WERI-Rb-1 (cell line): ENCODE data around the gene ESRRA.

ENCODE experiments used
- DNase-seq: peaks from one replicate; pipeline ENCODE4 v3.0.0-alpha.2; 2020
- H3K27ac ChIP-seq: fragments of 250-450 bp; sonication (Bioruptor Pico); 2 replicates; pipeline ENCODE4 v1.5.1; 2020; ENCODE audit warnings: mild to moderate bottlenecking, moderate library complexity
- H3K27me3 ChIP-seq: fragments of 250-450 bp; sonication (Bioruptor Pico); 2 replicates; pipeline ENCODE4 v1.5.1; 2021; ENCODE audit warnings: mild to moderate bottlenecking, low read depth, moderate library complexity; ENCODE audit not compliant: insufficient read depth, severe bottlenecking
- H3K36me3 ChIP-seq: fragments of 250-450 bp; sonication (Bioruptor Pico); 2 replicates; pipeline ENCODE4 v1.5.1; 2020; ENCODE audit warnings: mild to moderate bottlenecking, moderate library complexity
- H3K4me3 ChIP-seq: 2 replicates; pipeline ENCODE4 v1.5.1; 2011; ENCODE audit warnings: low read depth, mild to moderate bottlenecking, control low read depth, low read length
- H3K9me3 ChIP-seq: fragments of 250-450 bp; sonication (Bioruptor Pico); 2 replicates; pipeline ENCODE4 v1.5.1; 2021; ENCODE audit warnings: mild to moderate bottlenecking, moderate library complexity; ENCODE audit not compliant: severe bottlenecking
- CTCF ChIP-seq: IDR thresholded peaks from 2 replicates; pipeline ENCODE4 v1.5.1; 2011; ENCODE audit warnings: low read depth, mild to moderate bottlenecking, control low read depth, inconsistent platforms, low read length

Gene ESRRA

GRCh38 chr11:64268893-64269539 is 36.3 kb upstream of the ESRRA start:
- DNase-seq: peak; percentile 55
- H3K27me3 ChIP-seq: no peaks in the 10 kb centered on the region
- H3K9me3 ChIP-seq: no peaks in the 10 kb centered on the region
- H3K4me3 ChIP-seq: peak overlapping the region; percentile 82
- H3K36me3 ChIP-seq: peaks cover 33% of the 10 kb centered on the region
- TF ChIP-seq CTCF: no peak
- H3K27ac ChIP-seq: peak overlapping the region; percentile 72

- peak; percentile 98 for DNase-seq
- peak overlapping the region; percentile 79 for H3K27ac ChIP-seq
- H3K4me3 ChIP-seq: peak overlapping the region; percentile 82
These were observed 35.6 kb upstream of the ESRRA start for GRCh38 chr11:64269540-64270220.

GRCh38 chr11:64275031-64275800 is 30.1 kb upstream of the ESRRA start:
- H3K4me3 ChIP-seq: no peak overlapping the region
- H3K27ac ChIP-seq: peak overlapping the region; percentile 30
- H3K36me3 ChIP-seq: peaks cover 29% of the 10 kb centered on the region
- peak; percentile 72 for DNase-seq
- no peak for TF ChIP-seq CTCF
- H3K27me3 ChIP-seq: no peaks in the 10 kb centered on the region
- H3K9me3 ChIP-seq: no peaks in the 10 kb centered on the region

More at GRCh38 chr11:64269540-64270220, 35.6 kb upstream of the ESRRA start:
- no peak; the same call in 1 of the 2 replicates for TF ChIP-seq CTCF
- peaks cover 26% of the 10 kb centered on the region for H3K36me3 ChIP-seq
- no peaks in the 10 kb centered on the region for H3K9me3 ChIP-seq
- no peaks in the 10 kb centered on the region for H3K27me3 ChIP-seq

GRCh38 chr11:64275841-64276240 is 29.5 kb upstream of the ESRRA start:
- Histone ChIP-seq H3K27me3 (no peaks in the 10 kb centered on the region), H3K36me3 (peaks cover 32% of the 10 kb centered on the region), H3K9me3 (no peaks in the 10 kb centered on the region), H3K27ac (peak overlapping the region; percentile 30), H3K4me3 (no peak overlapping the region)
- TF ChIP-seq CTCF: no peak
- DNase-seq: no peak

GRCh38 chr11:64276653-64277431 is 28.5 kb upstream of the ESRRA start:
- Histone ChIP-seq H3K9me3 (no peaks in the 10 kb centered on the region), H3K27ac (no peak overlapping the region), H3K36me3 (peaks cover 42% of the 10 kb centered on the region), H3K27me3 (no peaks in the 10 kb centered on the region), H3K4me3 (no peak overlapping the region)
- DNase-seq: no peak
- TF ChIP-seq CTCF: no peak
